ENCODE data around the gene GPR78.
"Not testable (repeated sequence)": the region's sequence is repeated elsewhere in the genome, so short reads cannot be mapped to it uniquely, and the experiment has no call there.

GPR78 gene

GRCh38 chr4:8631896-8632295 lies 51.7 kb downstream of the GPR78 start:
- H2AFZ ChIP-seq; H3K36me3 ChIP-seq (ENCODE audit: control insufficient read depth, insufficient read depth, low read length); H3K27me3 ChIP-seq (ENCODE audit: control insufficient read depth, insufficient read depth, low read length); H3K4me1 ChIP-seq; H3K9me3 ChIP-seq (ENCODE audit: control insufficient read depth, low read length); H3K4me2 ChIP-seq (ENCODE audit: low read length); H3K9ac ChIP-seq; H3K4me3 ChIP-seq (ENCODE audit: low read depth, low read length); H3K27ac ChIP-seq; H3K79me2 ChIP-seq: not testable (repeated sequence)

- H3K27me3 ChIP-seq (ENCODE audit: control insufficient read depth, insufficient read depth, low read length); H3K79me2 ChIP-seq; H3K4me2 ChIP-seq (ENCODE audit: low read length); H3K9me3 ChIP-seq (ENCODE audit: control insufficient read depth, low read length); H3K4me1 ChIP-seq; H3K4me3 ChIP-seq (ENCODE audit: low read depth, low read length); H3K36me3 ChIP-seq (ENCODE audit: control insufficient read depth, insufficient read depth, low read length); H2AFZ ChIP-seq; H3K9ac ChIP-seq; H3K27ac ChIP-seq: not testable (repeated sequence)
Measured at GRCh38 chr4:8634773-8635172, 54.6 kb downstream of the GPR78 start.

- not testable (repeated sequence) for H3K9me3 ChIP-seq (ENCODE audit: control insufficient read depth, low read length); H3K36me3 ChIP-seq (ENCODE audit: control insufficient read depth, insufficient read depth, low read length)
Measured at GRCh38 chr4:8635897-8636554, 55.8 kb downstream of the GPR78 start.

More at GRCh38 chr4:8635897-8636554, 55.8 kb downstream of the GPR78 start:
- not testable (repeated sequence) for H3K27me3 ChIP-seq (ENCODE audit: control insufficient read depth, insufficient read depth, low read length); H2AFZ ChIP-seq; H3K4me3 ChIP-seq (ENCODE audit: low read depth, low read length); H3K4me2 ChIP-seq (ENCODE audit: low read length); H3K79me2 ChIP-seq; H3K4me1 ChIP-seq; H3K27ac ChIP-seq; H3K9ac ChIP-seq
